NCI-H2227 treated with DMSO at 0.1 percent for 48 hours (cell line): ENCODE measurements around the gene PDGFC.

Experiments
- DNase-seq: peaks from one replicate; lab custom pipeline; 2025; lab: John Stamatoyannopoulos, UW

PDGFC gene

DNA sequence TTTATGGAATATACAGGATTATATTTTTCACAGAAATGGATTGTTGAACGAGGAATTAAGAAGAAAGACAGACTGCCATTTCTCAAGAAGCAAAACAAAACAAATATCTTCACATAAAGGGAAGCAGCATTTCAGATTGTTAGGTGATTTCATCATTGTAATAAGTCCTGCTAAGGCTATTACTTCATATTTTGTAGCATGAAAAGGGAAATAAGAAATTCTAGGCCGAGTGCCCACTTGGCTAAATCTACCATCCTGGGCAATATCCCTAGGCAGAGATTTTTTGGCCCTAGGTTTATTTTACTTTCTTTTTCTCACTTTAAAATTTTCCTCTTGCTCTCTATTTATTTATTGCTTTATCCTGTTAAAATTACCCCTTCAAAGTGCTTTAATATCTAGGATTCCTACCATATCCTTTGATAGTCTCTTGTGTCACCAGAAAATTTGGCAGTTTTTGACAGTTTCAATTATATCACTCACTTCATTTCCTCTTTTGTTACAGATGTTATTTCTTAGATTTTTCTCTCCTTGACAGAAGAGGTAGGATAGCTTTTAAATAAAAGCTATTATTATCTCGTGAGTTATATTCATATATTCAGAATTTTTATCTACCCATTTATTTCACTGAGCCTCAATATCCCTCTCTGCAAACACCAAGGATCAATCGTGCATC, 142.3 kb downstream of the PDGFC start:
- no peak for DNase-seq

DNA sequence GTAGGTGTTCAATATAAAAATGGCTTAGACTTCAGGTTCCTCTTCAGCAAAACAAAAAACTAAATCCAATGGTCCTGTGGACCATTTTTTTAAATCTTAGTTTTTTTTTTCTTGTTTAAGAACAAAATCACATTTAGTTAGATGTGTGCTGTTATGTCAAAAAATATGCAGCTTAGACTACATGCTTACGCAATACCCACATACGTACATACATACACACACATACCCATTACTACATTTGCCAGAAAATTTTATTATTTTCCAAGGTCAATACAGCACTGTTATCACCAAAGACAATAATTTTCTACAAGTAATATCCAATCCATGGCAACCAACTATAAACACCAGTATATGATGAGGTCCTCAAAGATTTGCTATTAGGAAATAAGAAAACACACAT, 144.1 kb downstream of the PDGFC start:
- DNase-seq: no peak

DNA sequence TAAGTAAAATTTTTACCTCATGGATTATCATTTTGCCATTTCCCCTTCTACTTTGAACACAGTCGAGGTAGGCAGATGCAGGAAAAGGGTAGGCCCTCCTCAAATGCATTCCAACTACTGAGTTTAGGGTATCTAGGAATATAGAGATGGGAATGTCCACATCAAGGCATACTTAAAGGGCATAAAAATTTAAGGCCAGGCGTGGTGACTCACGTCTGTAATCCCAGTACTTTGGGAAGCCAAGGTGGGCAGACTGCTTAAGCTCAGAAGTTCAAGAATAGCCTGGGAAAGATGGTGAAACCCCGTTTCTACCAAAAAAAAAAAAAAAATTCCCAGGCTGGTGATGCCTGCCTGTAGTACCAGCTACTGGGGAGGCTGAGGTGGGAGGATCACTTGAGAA, 146.5 kb downstream of the PDGFC start:
- DNase-seq: no peak

DNA sequence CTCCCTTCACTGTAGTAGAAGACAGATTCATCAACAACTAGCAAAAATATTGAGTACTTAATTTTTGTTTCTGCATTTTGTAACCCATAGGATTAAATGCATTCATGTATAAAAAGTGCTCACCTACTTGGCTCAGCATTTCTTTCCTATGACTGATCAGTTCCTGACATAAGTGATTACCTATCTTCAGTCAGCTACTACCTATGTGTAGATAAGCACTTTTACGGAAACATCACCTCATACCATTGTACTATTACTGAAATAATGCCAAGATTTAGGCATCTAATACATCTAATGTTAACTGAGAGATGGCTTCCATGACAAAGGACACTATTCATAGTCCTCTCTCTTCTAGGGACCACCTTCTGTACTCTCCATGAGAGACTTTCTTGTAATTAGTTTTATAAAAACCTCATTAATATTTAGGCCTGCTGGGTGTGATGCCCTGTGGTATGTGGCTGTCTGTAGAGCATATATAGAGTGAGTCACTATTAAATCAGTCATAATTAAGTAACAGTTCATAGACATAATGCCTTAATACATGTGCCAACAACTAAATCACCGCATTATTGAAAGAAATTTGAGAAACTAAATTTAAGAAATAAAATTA, 147.0 kb downstream of the PDGFC start:
- no peak for DNase-seq

DNA sequence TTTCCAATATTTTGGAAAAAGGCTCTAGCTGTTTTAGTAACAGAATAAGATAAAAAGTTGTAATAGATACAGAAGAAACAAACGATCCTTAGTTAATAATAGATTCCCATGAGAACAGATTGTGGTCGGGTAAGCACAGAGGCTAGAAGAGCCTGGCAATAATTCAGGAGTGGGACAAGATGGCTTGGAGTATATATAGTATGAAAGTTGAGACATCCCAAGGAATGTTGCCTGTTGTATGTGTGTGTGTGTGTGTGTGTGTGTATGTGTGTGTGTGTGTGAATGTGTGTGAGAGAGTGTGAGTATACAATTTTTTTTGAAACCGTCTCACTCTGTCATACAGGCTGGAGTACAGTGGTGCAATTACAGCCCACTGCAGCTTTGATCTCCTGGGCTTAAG, 150.7 kb downstream of the PDGFC start:
- DNase-seq: no peak

DNA sequence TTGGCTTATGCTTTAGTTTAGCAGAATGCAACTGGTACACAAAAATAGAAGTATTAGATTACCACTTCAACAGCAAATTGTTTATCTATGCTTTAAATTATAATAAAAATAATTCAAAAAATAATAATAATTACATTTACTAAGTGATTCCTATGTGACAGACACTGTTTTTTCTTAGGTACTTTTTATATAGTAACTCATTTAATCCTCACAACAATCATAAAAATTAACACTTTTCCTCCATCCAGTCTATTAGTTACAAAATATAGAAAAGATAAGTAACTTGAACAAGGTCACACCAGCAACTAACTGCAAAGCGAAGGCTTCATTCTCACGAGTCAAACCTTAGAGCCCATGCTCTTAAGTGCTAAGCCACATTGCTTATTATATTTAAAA, 155.2 kb downstream of the PDGFC start:
- no peak for DNase-seq

DNA sequence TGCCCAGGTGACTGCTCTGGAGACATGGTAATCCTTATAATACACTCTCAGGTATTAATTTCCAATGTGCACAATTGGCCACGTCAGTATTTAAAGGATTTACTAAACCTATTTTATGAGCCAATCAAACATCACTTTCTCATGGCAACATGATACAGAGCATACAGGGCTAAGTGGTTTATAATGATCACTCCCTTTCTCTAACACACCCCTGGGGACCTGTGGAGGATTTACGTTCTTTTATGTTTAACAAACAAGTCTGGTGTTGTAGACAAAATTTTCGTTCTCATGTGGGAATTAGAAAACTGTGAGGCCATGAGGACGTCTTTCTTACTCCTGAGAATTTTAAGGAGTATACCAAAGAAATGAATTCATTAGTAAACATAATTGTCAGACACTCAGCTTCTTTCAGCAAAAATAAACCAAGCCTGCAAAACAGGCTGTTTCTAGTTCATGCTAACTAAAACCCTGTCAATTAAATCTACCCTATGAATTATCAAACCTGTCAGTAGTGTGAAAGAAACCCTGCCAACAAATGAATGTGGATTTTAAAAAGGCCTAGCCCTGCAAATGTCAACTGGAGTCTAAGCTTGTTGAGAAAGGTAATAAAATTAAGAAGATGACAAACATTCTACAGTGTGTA, 155.8 kb downstream of the PDGFC start:
- peak; percentile 67 for DNase-seq

DNA sequence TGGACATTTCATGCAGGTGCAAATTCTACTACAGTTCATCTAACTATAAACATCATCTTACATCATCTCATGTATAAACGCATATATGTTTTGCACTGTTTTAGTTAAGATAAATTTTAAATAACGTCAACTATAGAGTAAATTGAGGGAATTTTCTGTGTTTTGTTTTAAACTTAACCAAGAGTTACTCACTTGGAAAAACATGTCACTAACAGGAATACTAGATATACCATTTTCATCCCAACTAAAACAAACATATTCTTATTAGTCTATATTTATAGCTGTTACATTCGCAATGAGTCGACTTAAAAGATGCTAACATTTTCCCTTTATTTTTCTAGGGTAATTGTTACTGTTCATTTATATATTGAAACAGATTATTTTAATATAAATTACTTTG, 159.6 kb downstream of the PDGFC start:
- DNase-seq: no peak

DNA sequence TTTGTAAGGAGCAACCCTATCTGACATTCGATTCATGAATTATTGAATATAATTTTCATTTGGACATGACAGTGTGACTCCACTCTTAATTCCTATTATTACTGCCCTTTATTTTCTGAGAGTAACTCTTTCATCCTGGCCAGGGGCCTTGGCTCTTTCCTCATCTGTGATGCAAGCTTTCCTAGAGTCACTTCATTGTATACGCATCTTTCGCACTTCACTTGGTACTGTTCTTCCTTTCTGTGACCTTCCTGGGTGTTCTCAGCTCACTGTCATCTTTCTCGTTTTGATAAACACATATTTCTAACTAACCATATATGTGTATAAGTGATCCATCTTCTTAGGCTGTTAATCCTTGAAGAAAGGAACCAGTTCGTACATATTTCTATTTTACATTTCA, 160.3 kb downstream of the PDGFC start:
- no peak for DNase-seq

DNA sequence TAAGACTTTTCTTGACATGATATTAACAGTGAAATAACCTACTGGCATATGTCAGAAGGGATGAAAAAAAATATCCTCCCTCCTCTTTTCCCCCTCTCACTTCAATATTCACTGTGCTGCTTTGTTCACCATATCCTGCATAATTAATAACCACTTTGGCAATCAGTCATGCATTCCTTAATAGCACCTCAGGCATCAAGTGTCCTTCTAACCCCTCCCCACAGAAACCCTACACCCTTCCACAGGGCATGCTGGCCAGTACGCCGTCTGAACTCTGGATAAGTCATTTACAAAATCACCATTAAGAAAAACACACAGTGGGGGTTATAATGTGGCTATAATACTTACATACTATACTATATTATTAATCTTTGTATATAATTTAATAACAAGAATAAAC, 165.9 kb downstream of the PDGFC start:
- DNase-seq: no peak

DNA sequence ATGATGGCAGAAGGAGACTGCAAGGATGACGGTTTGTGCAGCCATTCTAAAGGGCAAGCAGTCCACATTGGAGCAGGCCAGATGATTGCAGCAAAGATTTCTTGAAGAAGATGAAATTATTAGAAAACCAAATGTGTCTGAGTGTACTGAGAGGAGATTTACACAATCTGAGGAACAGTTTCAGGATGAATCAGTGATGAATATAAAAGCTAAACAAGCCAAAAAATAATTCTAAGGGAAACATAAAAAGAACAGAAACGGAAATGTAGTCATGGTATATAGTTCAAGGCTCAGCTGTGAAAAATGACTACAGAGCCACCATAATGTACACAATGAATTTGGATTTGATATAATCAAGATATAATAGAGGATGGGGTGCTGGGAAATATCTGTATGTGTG, 168.5 kb downstream of the PDGFC start:
- DNase-seq: no peak

DNA sequence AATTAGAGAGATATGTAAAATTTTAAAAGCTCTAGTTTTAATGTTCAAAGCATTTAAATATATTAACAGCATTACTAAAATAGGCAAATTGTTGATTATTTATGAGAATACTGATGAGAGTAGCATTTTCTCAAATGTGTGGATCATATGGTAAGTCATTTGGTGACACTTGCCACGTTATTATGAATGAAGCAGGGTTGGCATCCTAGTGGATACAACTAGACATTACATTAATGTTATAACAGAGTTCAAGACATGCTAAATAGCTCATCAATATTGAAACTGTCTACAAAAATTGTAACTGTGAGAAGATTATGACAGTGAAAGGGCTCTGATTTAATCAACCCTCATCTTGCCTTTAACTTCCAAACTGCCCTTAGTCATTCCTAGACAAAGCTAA, 171.1 kb downstream of the PDGFC start:
- no peak for DNase-seq

DNA sequence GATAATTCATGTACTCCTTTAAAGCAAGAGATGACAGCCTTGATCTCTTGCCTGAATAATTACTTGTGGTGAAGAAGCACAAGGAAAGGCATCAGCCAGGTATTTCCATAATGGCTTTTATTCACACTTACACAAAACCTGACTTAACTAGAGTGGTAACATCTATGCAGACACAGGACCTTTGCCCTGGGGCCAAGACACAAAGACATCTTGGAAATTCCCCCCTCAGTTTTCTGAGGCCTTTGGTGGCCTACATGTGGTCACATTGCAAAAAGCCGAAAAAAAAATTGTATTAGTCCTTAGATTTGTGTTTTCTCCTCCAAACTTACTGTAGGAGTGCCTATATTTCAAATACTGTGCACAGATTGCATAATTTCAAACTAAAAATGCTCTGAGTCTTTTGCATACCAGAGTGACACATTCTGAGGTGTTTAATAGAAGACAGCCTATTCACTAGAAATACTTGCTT, 172.4 kb downstream of the PDGFC start:
- DNase-seq: no peak

DNA sequence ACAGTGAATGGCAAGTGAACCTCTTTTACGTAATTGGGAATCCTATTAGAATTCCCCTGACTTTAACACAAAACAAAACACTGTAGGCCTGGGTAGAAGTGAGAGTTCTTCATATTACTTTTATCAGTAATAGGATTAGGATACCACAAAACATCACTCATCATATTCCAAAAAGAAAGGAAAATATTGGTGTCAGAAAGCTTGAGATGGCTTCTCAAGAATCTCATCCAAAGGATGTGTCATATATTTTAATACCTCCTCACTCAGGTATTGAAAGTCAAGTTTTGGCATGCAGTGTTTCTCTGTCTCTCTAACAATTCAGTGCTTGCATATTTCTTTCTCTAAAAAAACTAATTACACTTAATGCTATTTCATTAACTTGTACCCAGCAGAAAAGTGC, 173.2 kb downstream of the PDGFC start:
- DNase-seq: no peak

DNA sequence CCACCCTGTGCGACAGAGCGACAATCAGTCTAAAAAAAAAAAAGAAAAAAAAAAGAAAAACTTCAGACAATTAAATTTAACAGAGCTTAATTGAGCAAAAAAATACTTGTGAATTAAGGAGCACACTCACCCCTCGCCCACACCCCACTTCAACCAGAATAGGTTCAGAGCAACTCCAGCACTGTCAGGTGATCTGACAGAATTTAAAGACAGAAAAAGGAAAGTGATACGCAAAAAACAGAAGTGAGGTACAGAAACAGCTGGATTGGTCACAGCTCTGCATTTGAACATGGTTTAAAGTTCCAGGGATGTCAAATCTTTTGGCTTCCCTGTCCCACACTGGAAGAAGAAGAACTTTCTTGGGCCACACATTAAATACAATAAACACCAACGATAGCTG, 174.4 kb downstream of the PDGFC start:
- no peak for DNase-seq

DNA sequence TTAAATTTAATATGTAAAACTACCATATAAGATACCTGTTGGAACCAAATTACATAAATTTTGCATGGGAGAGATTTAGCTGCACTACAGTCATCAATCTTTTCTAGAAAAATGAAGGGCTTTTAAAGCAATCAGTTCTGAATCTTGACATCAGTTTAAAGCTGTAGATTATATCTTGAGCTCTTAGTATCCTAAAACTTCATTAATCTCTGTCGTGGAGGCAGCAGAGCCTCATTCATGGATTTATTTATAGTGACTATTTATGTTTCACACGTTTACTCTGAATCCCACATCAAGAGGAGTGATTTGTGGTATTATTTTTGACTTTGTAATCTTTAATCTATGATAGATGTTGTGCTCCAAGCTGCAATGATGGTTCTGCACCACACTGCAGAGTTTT, 175.9 kb downstream of the PDGFC start:
- DNase-seq: no peak

DNA sequence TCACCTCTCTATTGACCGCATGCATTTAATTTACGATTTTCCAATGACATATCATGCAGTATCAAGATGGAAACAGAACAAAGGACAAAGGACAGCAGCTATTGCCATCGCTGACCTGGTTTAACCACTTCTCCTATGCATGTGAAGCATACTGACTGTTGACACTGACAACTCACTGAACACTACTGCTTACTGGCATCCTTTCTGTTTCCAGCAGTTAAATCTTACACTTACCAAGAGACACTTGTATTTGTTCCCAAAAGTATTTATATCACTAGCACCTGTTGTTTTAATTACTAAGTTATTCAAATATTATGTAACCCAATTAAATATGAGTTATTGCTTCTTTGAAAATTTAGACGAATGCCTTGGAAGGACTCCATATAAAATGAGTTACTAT, 176.7 kb downstream of the PDGFC start:
- no peak for DNase-seq

DNA sequence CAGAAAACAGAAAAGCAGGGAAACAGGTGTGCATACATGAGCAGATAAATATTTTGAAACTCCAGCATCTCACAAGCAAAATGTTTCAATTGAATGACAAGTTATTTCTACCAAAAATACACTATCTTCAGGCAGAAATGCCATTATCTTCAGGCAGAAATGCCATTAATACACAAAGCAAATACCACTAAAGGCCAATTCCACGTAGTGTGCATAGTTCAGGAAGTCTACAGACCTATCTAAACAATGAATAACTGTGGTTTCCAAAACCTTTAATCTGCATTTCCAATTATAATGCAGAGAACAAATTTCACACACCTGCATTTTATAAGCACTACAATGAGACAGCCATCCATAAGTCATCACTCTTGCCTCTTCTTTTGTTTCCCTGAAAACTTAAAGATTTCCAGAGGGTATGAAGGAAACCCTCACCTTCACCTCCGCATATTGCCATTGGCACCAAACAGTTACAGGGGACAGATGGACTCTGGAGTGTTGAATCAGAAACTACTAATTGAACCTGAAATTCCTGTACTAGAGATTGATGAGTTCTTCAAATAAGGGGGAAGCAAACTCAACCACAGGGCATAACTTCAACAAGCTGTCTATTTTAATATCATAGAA, 179.0 kb downstream of the PDGFC start:
- no peak for DNase-seq

DNA sequence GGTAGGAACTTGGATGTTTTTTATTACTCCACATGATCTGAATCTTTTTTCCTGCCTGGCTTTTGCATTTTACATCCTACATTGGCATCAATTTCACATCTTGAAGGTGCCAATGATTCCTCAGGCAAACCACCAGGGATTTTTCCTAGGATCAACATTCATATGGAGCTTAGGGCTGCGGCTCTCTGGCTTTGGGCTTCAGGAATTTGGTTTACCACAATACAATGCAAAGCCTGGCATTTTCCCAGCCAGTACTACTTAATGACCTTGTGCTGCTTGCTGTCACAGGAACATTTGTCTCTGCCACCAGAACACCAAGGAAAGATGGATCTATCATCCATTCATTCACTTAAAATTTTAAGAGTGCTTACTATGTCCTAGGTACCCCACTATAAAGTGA, 180.7 kb downstream of the PDGFC start:
- DNase-seq: no peak

DNA sequence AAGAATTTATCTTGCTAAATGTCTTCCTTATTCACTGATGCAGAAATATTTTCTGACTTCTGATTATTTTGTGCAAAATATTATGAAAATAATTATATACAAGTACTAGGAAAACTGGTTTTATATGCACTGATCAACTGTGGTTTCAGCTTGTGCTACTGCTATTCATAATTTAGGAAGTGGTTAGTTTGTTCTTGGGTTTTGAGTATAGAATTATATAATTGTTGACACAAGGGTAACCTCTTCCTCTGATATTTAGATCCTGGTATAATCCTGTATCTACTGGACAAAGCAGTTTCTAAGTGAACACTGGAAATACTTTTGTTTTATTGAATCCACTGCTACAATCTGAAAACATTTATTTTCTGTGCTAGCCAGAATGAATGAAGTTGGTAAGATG, 182.8 kb downstream of the PDGFC start:
- no peak for DNase-seq

DNA sequence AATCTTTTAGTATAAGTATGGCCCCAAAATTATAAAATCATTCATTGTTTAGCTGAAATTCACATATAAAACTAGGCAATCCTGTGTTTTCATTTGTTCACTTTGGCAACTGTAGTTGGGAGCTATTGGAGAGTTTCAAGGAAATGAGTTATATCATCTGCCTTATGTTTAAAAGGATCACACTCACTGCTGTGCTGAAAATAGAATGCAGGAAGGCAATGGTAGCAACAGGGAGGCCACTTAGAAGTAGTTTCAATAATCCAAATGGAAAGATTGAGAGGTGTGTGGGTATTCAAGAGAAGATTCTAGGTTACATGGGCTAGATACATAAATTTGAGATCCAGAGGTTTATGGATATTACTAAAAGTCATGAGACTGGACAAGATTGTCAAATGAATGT, 184.9 kb downstream of the PDGFC start:
- DNase-seq: no peak

DNA sequence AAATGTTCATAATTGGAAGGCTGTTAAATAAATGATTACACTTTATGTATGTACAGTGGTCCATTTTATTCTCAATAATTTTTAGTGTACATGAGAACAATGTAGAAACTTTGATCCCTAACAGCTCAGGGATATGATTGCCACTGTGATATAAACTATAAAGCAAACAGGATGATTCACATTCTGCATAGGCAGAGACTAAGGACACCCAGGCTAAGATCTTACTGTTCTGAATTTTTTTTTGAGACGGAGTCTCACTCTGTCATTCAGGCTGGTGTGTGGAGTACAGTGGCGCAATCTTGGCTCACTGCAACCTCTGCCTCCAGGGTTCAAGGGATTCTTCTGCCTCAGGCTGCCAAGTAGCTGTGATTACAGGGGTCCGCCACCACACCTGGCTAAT, 186.6 kb downstream of the PDGFC start:
- no peak for DNase-seq

DNA sequence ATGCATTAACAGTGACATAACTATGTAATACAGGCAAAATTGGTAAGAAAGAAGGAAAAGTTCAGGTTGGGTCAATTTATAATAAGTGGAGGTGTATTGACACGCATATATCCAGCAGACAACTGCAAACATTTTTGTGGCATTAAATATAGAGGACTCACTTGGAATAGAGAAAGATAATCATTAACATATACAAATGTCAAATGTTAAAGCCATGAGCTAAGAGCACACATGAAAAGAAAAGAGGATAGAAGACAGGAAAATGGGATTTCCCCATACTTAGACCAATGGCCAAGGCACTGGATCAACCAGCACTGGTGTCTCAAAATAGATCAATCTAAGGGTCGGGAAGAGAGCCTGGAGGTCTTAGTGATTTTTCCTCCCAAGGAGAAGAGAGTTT, 187.6 kb downstream of the PDGFC start:
- no peak for DNase-seq
